HG03439 (cell line): ENCODE measurements around the gene ZSCAN20.

ENCODE experiments used
- ATAC-seq: cut with Tn5 transposase; IDR thresholded peaks from one replicate; pipeline ENCODE4 v1.9.1; 2021; ENCODE audit warnings: mild to moderate bottlenecking, moderate library complexity; ENCODE audit not compliant: unreplicated experiment

ZSCAN20 gene

DNA sequence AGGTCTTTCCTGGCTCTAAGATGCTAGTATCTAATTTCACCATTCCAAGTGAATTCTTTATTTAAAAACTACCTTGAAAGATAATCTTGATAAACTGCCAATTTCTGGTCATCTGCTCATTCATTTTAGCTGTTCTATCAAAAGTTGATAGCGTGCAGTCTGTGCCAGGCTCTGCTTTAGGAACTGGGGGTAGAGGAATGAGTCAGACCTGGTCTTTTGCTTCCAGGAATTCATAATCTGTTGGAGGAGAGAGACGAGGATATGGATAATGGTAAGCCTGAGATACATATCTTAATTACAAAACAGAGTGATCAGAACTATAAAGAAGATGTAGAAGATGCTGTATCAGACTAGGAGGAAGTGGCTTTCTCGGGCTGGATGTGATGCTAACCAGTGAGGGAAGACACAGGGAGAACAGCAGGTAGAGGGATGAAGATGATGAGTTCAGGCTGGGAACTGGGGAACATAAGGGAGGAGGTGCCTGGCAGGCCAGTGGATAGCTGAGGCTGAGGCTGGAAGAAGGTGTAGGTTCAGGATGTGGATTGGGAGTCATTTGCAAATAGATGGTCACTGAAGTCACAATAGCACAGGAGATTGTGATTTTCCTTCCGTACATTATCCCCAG lies 29.3 kb upstream of the ZSCAN20 start:
- ATAC-seq = no peak

DNA sequence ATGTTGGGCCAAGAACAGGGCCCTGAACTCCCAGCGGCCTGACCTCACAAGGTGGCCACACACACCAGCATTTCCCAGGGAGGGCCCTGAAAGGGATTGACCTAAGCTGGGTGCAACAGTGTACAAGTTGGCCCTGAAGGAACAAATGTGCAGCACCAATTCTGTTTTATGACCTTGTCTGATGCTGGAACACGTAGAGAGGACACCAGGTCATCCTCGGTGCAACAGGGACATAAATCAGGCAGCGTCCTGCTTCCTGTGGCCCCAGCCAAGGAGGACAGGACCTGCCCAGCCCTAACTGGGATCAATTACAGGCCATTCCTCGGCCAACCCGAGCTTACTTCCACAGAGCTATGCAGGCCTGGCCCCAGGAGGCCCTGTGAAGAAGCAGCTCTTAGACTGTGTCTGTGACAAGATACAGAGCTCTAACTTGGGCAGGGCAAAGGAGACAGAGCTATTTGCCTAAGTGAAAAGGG lies 28.7 kb upstream of the ZSCAN20 start:
- ATAC-seq = no peak

DNA sequence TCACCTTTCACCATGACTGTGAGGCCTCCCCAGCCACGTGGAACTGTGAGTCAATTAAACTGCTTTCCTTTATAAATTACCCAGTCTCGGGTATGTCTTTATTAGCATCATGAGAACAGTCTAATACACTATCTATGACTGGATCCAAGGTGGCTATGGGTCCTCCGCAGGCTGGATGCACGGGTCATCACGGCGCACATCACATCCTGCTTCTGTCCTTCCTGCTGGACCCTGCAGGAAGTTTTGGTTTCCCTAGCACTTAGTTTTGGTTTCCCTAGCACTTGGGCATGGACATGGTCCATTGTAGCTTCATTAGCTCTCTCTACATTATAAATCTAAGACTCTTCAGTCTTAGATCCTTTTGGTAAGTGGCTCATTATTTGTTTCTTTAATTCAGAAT lies 27.3 kb upstream of the ZSCAN20 start:
- ATAC-seq = no peak

DNA sequence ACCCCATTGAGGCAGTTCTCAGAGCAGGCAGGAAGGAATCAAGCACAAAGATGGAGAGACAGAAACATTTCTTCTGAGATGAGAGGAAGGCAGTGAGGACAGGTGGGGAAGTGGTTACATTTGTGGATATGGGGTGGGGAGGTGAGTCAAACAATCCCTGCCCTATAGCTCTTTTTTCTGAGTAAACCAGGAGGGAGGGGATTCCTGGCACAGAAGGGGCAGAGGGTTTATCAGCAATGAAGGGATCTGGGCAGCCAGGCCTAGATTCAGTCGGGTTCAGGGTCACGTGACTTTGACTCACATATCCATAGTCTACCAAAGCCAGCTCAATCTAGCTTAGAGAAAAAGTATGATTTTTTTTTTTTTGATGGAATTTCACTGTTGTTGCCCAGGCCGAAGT lies 25.9 kb upstream of the ZSCAN20 start:
- ATAC-seq = no peak

DNA sequence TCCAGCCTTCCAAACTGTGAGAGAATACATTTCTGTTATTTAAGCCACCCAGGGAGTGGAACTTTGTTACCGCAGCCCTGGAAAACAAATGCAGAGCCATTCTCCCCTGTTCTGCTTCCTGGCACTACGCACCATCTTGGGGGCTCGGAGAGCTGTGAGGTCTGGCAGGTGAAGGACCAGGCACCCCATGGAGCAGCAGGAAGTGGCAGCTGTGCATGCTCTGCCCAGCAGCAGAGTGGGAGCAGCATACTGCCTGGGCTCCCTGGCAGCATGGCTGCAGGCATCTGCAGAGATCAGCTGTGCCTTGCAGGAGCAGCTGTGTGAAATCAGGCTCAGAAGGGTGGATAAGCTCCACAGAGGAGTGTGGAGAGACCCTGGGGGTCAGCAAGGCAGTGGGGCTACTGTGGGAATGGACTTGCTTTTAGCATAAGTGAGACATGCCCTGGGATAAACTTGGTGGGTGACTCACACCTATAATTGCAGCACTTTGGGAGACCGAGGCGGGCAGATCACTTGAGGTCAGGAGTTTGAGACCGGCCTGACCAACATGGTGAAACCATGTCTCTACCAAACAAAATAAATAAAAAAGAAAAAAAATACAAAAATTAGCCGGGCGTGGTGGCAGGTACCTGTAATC lies 17.7 kb upstream of the ZSCAN20 start:
- no peak for ATAC-seq

DNA sequence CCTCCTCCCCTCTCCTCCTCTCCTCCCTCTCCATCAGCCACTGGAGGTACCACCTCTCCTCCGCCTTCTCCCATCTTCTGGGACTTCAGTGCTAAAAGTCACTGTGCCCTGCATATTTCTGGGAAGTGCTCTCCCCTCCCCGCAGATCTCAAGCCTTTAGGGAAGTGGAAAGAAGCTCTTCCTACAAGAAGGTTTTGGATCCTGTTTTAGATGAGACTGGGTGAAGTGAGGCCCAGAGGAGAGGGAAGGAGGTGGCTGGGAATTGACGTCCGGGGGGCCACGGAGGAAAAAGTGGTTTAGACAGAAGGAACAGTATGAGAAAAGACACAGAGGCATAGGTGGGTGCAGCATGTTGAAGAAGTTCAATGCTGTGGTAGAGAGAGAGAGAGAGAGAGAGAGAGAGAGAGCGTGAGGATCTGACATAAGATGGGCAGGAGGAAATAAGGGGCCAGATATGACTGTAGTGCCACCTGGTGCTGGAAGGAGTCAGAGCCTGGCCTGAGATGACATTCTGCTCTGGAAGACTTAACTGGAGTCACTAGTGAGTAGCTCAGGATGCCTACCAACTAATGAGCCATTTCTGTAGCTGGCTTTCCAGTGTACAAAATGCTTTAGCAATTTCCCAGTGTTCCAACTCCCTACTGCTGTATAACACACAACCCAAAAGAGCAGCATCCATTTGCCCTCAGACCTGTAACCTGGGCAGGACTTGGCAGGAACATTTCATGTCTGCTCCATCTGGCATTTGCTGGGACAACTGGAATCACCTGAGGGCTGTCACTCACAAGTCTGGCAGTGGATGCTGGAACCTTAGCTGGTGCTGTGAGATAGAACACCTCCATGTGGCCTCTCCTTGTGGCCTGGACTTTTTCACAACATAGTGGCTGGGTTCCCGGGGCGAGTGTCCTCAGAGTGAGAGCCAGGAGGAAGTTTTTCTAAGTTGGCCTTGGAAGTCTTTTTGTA lies 16.6 kb upstream of the ZSCAN20 start:
- ATAC-seq = no peak

DNA sequence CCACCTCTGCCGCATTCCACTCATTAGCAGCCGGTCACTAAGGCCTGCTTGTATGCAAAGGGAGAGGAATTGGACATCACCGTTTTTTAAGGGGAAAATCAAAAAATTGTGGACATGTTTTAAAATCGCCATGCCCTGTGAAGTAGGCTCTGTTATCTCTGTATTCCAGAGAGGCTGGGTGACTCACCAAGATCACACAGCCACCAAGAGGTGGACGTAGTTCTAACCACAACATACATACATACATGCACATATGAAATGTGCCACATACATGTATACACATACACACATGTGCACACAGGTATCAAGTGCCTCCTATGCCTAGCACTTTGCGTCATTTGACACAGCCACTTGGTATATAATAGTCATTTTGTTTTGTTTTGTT lies 16.0 kb upstream of the ZSCAN20 start:
- no peak for ATAC-seq

DNA sequence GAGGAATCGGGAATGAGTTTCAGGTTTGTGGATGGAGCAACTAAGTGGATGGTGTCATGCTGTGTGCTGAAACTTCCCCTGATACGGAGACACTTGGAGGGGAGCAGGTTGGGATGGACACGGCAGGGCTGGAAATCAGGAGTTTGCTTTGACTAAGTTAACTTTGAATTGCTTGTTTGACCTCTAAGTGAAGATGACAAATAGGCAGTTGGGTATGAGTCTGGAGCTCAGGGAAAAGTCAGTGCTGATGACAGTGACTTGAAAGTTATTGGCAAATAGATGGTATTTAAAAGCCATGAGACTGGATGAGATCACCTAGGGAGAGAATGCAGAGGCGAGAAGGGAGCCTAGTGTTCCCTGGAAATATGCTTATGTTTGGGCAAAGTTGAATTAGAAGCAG lies 12.8 kb upstream of the ZSCAN20 start:
- no peak for ATAC-seq

DNA sequence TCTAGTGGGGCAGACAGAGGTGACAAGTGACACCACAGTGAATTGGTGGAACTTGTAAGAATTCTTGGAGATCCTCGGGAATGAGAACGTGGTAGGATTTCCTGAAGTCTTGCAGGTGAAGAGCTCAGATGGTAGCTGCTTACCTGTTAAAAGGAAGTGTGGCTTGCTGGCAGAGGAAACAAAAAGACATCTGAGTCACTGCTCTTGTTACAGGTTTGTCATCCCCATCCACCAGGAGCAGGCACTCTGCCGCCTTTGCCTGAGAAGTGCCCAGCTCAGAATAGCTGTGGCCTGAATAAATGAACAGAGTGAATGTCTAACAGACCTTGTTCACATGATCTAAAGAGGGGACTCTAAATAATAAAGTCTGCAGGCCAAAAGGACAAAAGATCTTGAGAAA lies 12.3 kb upstream of the ZSCAN20 start:
- ATAC-seq = no peak

DNA sequence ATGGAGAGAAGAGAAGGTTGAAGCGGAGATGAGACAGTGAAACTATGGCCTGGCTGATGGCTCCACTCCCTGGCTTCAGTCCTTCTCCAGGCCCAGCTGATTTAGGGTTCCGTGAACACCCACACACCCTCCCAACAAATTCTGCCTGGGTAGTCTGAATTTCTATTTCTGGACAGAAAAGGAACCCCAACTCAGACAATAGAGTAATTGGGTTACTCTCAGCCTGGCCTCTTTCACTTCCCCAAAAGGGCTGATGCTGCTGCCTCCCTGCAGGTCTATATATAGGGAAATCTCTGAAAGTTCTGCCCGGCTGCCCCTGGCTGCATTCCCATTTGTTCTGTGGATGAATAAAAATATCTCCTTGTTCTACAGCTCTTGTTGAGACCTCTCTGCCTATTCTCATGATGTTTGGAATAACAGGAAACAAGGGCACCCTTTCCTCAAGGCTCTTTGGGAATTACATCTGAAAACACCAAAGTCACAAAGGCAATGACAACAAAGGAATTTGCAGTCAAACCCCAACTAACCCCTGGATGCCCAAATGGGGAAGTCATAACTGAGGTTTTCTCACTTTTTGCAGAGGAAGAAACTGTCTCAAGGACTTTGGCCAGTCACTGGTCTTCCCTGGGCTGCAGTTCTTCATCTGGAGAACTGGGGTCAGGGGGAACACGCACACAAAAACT lies 11.4 kb upstream of the ZSCAN20 start:
- peak; percentile 75 for ATAC-seq

DNA sequence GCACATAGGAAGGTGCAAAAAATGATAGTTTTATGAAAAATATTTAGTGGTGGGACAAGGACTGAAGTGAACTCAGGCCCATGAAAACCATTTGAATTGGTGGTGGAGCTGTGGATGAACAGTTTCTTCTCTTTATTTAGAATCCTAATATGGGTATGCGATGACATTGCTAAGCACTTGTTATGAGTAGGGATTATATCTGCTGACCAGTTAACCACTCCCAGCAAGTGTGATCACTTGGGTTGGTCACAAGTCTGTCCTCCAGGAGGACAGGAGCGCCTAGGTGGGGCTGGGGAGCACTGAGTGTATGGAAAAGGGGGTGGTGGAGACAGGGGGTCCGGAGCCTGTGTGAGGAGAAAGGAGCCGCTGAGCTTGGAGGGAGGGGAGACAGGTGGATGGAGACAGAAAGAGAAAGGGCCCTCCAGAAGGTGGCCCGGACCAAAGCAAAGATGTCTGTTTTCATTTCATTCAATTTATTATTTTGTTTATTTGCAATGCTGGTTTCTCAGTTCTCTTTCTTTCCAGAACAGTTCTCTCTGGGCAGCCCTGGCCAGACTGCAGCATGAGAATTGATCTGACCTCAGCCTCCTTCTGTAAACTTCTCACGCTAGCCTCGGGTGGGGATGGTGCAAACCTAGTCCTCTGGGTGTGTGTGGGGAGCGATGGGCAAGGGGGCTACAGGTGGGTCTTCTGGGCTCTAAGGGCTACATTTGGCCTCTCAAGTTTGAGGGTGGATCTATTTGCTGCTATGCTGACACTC lies 9.9 kb upstream of the ZSCAN20 start:
- ATAC-seq = no peak

DNA sequence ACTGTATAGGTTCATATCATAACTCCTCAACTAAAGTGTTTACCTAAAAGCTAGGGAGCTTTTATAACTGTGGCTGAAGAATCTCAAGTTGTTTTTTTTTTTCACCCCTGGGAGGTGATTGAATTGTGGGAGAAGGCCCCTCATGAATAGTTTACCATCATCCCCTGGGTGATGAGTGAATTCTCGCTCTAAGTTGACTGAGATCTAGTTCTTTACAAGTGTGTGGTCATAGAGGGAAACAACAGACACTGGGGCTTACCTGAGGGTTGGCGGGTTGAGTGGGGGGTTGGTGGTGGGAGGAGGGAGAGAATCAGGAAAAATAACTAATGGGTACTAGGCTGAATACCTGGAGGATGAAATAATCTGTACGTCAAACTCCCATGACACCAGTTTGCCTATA lies 7.9 kb upstream of the ZSCAN20 start:
- ATAC-seq = no peak

DNA sequence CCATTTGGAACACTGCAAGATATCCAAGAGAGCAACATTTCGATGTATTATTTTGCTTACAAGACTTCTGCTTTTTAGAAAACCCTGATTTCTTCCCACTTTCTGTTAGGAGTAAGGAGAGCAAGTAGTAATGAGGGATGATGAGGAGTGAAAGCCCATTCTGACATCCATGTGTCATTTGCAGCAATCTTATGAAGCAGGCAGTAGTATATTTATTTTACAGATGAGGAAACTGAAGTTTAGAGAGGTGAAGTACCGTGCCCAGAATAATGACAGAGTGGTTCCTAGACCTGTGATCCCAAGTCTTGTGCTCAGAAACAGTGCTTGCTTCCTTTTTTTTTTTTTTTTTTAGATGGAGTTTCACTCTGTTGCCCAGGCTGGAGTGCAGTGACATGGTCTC lies 7.1 kb upstream of the ZSCAN20 start:
- ATAC-seq = no peak

DNA sequence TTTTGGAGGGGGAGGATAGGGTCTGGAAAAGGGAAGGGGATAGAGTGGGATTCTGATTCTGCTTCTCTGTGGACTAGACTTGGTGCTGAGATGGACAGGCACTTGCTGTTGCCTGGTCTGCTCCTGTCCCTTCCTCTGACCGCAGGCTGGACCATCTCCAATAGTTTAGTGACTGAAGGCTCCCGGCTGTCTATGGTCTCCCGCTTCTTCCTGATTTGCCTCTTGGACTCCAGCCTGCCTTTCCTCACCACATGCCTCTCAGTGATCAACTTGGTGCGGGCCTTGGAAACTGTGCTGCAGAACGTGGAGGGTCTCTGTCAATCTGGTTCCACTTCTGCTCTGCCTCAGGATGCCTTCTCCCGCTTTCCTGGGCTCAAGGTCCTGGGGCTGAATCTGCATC lies 6.3 kb upstream of the ZSCAN20 start:
- no peak for ATAC-seq

DNA sequence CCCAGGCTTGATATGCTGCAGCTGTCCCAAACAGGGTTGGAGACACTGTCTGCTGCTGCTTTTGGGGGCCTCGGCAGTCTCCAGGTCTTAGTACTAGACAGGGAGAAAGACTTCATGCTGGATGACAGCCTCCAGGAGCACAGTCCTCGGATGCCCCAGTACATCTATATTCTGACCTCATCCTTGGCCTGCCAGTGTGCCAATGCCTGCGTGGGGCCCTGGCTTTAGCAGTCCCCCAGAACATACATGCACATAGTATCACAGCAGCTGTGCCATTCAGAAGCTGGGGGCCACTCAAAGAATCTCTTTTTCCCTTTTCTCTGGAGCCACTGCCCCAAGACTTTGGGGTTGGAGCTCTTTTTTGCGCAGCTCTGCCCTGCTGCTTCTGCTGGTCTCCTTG lies 4.4 kb upstream of the ZSCAN20 start:
- ATAC-seq = no peak

DNA sequence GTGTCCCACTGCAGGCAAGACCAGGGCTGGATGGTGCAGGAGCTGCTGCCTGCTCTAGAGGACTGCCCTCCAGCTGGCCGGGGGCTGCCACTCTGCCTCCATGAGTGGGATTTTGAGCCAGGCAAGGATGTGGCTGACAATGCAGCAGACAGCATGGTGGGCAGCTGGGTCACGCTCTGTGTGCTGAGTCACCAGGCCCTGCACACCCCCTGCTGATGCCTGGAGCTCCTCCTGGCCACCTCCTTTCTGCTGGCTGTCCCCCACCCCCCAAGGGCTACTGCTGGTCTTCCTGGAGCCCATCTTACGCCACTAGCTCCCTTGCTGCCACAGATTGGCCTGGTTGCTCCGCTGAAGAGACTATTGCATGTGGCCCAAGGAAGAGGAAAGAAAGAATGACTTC lies 3.9 kb upstream of the ZSCAN20 start:
- no peak for ATAC-seq

DNA sequence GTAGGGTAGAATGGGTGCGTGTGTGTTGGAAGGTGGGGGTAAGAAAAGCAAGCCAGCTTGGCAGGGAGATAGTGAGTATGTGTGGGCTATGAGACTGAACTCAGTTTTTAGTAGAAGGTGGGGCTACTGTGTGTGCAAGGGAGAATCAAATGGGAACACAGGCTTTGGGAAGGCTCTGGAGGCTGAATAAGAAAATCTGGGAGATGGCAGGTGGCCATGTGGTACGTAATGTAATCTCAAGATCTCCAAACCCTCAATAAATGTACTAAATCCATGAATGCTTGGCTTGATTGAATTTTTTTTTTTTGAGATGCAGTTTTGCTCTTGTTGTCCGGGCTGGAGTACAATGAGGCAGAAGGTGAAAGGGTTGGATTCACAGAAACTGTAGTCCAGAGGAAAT lies 3.5 kb upstream of the ZSCAN20 start:
- no peak for ATAC-seq

DNA sequence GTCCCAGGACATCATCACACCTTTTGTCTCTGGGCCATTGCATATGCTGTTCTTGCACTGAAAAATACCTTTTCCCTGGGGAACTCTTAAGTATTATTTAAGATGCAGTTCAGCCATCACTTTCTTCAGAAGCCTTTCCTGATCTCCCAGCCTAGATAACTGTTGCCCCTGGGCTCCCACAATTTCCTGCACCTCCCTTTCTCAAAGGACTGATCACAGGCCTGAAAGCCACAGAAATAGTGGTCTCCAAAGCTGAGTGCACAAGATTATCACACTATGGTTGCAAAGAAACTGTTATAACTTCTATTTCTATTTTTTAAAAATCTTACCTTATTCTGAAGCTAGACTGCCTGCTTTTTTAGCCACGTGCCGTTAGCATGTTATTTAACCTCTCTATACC lies 2.8 kb upstream of the ZSCAN20 start:
- no peak for ATAC-seq

DNA sequence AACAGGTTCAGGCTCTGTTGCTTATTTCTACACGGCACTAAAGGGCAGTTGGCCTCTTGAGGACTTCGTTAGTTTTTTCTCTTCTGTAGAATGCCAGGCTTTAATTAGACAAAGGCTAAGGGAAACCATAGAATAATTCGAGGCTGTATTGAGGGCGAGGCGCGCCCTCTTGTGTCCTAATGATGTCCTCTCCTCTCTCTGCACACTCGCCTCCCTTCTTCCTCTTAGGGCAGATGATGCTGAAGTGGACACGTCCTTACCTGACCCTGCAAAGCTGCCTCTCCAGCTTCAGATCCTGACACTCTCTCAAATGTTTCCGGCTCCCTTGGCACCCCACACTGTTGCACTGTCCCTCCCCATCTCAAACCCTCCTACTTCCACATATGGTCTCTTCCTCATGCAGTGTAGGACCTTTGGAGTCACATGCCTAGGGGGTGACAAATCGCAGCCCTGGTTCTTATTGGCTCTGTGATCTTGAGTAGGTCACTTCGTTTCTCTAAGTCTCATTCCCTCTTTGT lies 1.9 kb upstream of the ZSCAN20 start:
- no peak for ATAC-seq

DNA sequence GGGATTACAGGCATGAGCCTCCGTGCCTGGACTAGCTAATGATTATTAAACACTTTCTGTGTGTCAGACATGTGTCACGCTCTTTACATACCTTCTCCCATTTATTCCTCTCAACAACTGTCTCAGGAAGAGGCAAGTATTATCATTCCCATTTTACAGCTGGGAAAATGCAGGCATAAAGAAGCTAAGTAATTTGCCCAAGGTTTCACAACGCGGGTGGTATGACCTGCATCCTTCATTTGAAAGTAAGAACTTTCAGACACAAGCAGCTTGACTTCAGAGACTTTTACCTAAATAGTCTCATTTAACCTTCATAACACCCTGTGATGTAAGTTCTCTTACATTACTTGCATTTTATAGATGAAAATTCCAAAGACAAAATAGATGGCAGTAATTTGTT lies 1.0 kb upstream of the ZSCAN20 start:
- no peak for ATAC-seq
